H1 (cell line): ENCODE results near the gene ADH1B. TPM values are rescaled to one million over a fixed set of nuclear protein-coding genes. Genes with fewer than 3 reads are reported as not detected.

ENCODE experiments used
- ATF3 ChIP-seq: IDR thresholded peaks from 2 replicates; pipeline ENCODE4 v1.6.1; 2011; ENCODE audit warnings: low read depth, mild to moderate bottlenecking, low read length; ENCODE audit not compliant: insufficient read depth
- JUND ChIP-seq: IDR thresholded peaks from 2 replicates; pipeline ENCODE4 v1.6.1; 2011; ENCODE audit warnings: mild to moderate bottlenecking, improper control_type of control experiment, low read length
- MAFK ChIP-seq: IDR thresholded peaks from 2 replicates; pipeline ENCODE4 v1.6.1; 2012; ENCODE audit warnings: low read depth, mild to moderate bottlenecking, improper control_type of control experiment, low read length
- POLR2A ChIP-seq, 2 experiments: IDR thresholded peaks; 1 replicate in 1 of 2; 2 replicates in 1 of 2; pipeline ENCODE4 v1.6.1; 2011; ENCODE audit warnings: low read depth in 2 of 2, low read length in 2 of 2, mild to moderate bottlenecking in 2 of 2; ENCODE audit errors: control extremely low read depth in 1 of 2
- POU5F1 ChIP-seq: IDR thresholded peaks from 2 replicates; pipeline ENCODE4 v1.6.1; 2011; ENCODE audit warnings: low read depth, mild to moderate bottlenecking, low read length, moderate library complexity
- TBP ChIP-seq: IDR thresholded peaks from 2 replicates; pipeline ENCODE4 v1.6.1; 2011; ENCODE audit warnings: low read depth, low read length, improper control_type of control experiment
- TCF12 ChIP-seq: IDR thresholded peaks from 2 replicates; pipeline ENCODE4 v1.6.1; 2011; ENCODE audit warnings: low read depth, mild to moderate bottlenecking, low read length
- polyA plus RNA-seq, 7 experiments: library from polyadenylated mRNA; depleted of rRNA in 3 of 7; stranded (reverse) in 5 of 7; unstranded in 2 of 7; fragments of >200 nt in 5 of 7; fragments of 200-250 nt in 2 of 7; gene quantifications; 1 replicate in 5 of 7; 2 replicates in 1 of 7; 4 replicates in 1 of 7; pipeline versions ENCODE4 v1.2.1 to v1.2.3, GENCODE V29; 2011 to 2013; ENCODE audit warnings: missing spikeins in 2 of 7, mixed read lengths in 2 of 7
- total RNA-seq: library from RNA; stranded (reverse); fragmentation: NEBNext Ultra II Directional; extraction: Animal tissue kit (Norgen Biotek cat#: 25700); gene quantifications from 2 replicates; pipeline ENCODE4 v1.2.1, GENCODE V29; 2021

Gene ADH1B
- total and polyA plus RNA-seq, 2 of the 8 experiments (the other 6 are each of a cell fraction or from before 2014, with no cell fraction given), result not detected

- TF ChIP-seq POU5F1 (no peak), ATF3 (no peak), JUND (no peak), POLR2A (IDR thresholded peaks at IDR 0.05; ENCODE audit: control extremely low read depth in 1 of 2, low read depth in 2 of 2, low read length in 2 of 2) (no peak), TBP (no peak), MAFK (no peak), TCF12 (no peak)
These were observed 39.9 kb downstream of the ADH1B start (continued) for GRCh38 chr4:99281261-99281660.
